NCI-H526 treated with DMSO at 0.1 percent for 48 hours (cell line): ENCODE results near the gene CFAP61.

ENCODE experiments used
- DNase-seq: peaks from one replicate; lab custom pipeline; 2025; lab: John Stamatoyannopoulos, UW

The CFAP61 gene

DNA sequence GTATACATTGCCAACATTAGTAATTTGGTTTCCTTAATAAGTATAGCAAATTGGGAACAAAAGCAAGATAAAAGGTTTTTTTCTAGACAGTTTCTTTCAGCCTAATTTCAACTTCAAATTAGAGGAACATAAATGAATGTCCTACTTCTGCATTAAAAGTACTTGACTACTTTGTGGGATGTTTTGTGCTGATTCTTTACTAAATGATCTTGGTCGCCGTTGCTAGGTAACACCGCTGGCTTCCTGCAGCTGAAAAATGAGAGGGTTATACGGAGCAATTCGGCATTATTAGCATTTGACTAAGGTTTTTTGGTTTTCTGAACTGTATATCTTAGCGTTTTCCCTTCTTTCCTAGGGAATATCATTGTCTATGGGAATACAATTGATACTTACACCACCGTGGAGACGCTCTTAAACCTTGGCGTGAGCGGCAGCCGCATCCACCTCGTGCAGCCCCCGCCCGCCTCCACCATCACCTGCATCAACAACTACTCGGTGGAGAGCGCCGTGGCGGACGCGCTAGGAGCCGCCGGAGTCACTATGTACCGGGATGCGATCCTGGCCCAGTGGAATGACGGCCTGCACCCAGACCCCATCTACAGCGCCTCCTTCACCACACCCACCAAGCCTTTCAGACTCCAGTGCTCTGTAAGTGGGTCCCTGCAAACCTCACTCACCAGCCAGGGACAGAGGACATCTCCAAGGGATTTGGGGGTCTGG is 224.6 kb downstream of the CFAP61 start:
- no peak for DNase-seq

DNA sequence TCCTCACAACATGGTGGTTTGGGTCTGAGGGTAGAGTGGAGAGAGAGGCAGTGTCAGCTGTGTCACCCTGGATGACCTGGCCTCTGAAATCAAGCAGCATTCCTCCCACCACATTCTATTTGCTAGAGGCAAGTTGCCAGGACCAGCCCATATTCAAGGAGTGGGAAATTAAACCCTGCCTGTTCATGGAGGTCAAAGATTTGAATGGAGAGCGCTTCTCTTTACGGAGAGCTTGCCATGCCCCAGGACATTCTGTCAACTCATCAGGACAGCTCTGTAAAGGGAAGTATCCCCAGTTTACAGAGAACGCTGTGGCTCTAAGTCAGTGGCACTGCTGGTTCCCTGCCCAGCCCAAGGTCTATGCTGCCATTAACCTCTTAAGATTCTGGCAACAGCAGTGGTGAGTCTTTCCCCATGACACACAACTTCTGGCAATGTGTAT is 225.6 kb downstream of the CFAP61 start:
- DNase-seq = no peak

GRCh38 chr20:20286061-20286460 is 233.7 kb downstream of the CFAP61 start:
- no peak for DNase-seq

DNA sequence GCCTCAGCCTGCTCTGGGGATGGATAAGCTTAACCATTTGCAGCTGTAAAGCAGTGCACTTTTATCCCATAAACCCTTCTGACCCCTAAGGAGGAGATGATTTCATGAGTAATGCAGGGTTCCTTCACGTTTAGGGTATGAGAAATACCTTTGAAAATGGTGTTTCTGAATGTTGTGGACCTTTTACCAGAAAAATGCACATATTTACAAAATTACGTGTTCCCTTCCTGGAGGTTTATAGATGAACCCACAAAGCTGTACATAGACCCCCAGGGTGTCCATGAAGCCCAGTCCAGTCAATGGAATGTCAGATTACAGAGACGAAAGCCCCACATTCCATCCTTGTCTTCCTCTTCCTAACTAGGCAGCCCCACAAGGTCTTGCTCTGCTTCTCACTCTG is 237.0 kb downstream of the CFAP61 start:
- DNase-seq = no peak

- no peak for DNase-seq
These were observed 240.1 kb downstream of the CFAP61 start for GRCh38 chr20:20292472-20292871.

DNA sequence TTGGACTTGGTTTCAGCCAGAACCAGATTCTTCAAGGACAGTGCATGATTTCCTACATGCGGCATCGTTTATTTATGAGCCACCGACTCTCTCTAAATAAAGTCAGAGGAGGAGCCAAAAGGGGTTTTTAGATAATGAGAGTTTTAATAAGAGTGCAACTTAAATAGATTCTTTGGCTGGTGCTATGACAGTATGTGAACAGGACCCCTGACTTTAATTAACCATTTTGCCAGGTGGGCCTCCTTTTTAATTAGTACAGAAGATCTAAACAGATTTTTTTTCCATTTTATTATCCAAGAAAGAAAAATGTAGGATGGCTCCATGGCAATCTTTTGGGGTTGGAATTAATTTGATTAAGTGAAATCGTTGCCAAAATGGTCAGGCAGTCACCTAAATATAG is 240.8 kb downstream of the CFAP61 start:
- no peak for DNase-seq

GRCh38 chr20:20293691-20294385 is 241.5 kb downstream of the CFAP61 start:
- no peak for DNase-seq

- DNase-seq = no peak
These were observed 243.5 kb downstream of the CFAP61 start for GRCh38 chr20:20295621-20296498.

DNA sequence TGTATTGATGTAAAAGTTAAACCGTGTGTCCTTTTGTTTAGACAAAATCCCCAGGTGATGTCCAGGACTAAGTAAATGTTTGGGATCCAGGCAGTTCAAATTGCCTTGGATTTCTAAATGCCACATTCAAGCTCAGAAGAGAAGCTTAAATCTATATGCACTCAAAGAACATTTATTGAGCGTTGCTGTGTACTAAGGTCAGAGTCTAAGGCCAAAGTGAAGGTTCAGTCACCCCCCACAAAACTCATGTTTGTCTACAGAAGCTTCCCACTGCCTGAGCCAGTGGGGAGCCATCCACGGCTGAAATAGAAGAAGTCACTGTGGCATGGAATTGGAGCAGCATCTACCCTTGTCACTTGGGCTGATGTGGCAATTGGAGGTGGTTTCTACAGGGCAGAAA is 244.8 kb downstream of the CFAP61 start:
- no peak for DNase-seq

DNA sequence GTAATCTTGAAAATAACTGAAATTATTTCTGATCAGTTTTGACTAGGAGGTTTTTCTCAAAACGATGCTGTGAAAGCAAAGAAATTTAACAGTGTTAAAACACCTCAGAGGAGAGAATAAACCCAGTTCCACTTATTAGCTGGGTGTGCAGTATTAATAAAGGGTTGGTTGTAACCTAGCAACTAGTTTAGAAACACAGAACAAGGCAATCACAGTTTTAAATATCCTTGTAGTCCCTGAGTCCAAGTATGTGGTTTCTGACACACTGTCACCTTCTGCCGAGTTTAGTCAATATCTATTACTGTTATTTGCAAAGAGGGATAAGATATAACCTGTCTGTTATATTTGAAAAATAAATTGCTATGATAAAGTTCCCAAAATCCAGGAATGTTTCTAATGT is 245.4 kb downstream of the CFAP61 start:
- DNase-seq = no peak

- no peak for DNase-seq
These were observed 247.6 kb downstream of the CFAP61 start for GRCh38 chr20:20299904-20300303.

GRCh38 chr20:20303320-20303719 is 251.0 kb downstream of the CFAP61 start:
- DNase-seq = no peak

DNA sequence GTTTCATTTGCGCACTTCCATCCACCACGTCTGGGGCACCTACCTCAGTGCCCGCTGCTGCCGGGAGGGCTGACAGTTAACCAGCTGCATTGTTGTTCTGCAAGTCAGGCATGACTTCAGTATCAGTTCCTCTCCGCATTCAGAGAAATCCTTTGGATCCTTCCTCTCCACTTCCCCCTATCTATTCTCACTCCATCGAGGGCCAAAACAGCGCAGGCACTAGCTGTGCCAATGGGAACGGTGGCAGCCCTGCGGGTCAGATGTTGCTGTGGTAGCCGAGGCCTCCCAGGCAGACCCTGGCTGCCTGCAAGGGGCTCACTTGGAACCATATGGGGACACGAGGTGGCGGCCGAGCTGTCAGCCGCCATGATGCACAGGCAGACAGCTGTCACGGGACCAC is 251.4 kb downstream of the CFAP61 start:
- DNase-seq = no peak

DNA sequence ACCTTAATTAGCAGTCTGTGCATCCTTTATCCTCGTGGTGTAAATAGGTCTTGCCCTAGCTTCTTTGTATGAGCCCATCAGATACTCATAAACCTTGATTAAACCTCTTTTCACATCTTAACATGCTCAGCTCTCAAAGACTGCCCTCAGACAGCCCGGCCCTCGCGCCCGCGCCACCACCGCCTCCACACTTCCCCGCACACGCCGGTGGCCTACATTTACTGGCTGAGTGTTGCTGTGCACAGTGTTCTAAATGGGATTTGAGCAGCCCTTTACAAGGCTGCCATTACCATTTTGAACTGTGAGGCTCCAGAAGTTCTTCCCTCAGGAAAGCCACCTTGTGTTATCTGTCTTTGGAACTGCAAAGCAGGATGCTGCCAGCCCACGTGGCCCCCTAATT is 252.6 kb downstream of the CFAP61 start:
- no peak for DNase-seq

GRCh38 chr20:20312562-20312961 is 260.2 kb downstream of the CFAP61 start:
- no peak for DNase-seq

DNA sequence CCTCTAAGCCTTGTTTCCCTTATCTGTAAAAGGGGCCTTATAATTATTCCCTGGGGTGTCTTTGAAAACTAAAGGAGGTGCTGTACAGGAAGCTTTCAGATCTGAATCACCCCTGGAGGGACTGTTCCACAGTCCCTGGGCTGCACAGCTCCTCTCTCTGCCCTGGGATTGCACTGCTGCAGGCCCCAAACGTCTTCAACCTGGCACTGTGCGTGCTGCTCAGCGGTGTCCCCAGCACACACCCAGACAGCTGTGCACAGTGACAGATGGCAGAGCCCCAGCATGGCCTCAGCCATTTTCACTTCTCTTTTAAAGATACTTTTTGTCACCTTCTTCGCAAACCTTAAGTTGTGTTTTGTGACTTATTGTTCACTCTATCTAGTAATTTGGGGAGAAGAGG is 264.9 kb downstream of the CFAP61 start:
- no peak for DNase-seq

DNA sequence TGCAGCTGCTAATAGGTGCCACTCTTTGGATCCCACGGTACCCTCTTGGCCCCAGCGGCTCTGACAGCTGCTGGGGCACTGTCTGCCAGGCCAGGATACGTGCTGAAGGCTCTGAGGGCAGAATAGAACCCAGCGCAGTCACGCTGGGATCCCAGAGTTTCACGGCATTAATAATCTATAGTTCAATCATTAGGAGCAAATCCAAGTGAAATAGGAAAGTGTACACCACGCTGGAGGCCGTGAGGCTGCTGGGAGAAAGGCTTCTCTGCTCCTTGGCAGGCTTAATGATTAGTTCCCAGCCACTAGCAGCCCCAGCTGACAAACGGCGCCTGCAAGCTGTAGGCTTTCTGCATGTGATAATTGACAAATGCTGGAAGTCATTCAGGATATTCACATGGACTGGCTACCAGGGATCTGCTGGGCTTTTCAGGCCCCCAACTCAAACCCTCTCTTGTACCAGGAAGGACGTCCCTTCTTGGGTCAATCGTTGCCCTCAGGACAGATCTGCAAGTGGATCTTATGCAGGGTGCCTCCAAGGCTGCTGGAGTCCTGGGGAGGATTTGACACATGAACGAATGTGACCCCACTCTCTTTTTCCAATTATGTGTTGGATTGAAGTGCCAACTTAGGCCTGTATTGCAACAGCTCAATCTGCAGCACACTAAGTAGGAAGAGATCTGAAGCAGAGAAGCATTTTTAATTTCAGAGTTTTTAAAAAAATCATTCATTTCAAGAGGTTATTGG is 265.5 kb downstream of the CFAP61 start:
- DNase-seq = no peak

GRCh38 chr20:20318365-20319161 is 266.2 kb downstream of the CFAP61 start:
- DNase-seq = no peak

- no peak for DNase-seq
These were observed 268.8 kb downstream of the CFAP61 start for GRCh38 chr20:20321134-20321533.

- DNase-seq = no peak
These were observed 269.6 kb downstream of the CFAP61 start for GRCh38 chr20:20321917-20322316.

GRCh38 chr20:20322912-20323311 is 270.6 kb downstream of the CFAP61 start:
- no peak for DNase-seq
